ENCODE data around the gene CRYGB.

GRCh38 chr2:208128136-208128535 lies 17.8 kb downstream of the CRYGB start:
- TF ChIP-seq CTCF (IDR thresholded peaks at IDR 0.05) (no peak), POLR2A (IDR thresholded peaks at IDR 0.05) (no peak)

Data from testis (tissue), 2 donors.